ENCODE measurements around the gene FOXE1. TPM values are rescaled to one million over a fixed set of nuclear protein-coding genes. Genes with fewer than 3 reads are reported as not detected.

FOXE1 gene
- total RNA-seq, 1 donor from 2014 or later: 0.06 TPM

- DNase-seq (ENCODE audit: extremely low read depth, low read depth, low spot score): no peak
Measured at GRCh38 chr9:97861148-97861475, 8.1 kb downstream of the FOXE1 start.

GRCh38 chr9:97863314-97863713 lies 10.3 kb downstream of the FOXE1 start:
- DNase-seq (ENCODE audit: extremely low read depth, low read depth, low spot score): no peak

GRCh38 chr9:97864396-97864795 lies 11.4 kb downstream of the FOXE1 start:
- no peak for DNase-seq (ENCODE audit: extremely low read depth, low read depth, low spot score)

DNA sequence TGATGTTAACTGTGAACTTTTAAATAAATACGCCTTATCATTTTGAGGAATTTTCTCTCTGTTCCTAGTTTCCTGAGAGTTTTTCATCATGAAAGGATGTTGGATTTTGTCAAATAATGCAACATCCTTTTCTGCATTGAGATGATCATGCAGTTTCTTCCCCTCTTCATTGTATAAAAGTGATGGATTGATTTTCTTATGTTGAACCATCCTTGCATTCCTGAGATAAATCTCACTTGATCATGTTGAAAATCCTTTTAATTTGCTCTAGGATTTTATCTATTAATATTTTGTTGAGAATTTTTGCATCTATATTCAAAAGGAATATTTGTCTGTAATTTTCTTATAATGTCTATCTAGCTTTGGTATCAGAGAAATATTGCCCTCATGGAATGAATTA lies 13.3 kb downstream of the FOXE1 start:
- DNase-seq (ENCODE audit: extremely low read depth, low read depth, low spot score): no peak

DNA sequence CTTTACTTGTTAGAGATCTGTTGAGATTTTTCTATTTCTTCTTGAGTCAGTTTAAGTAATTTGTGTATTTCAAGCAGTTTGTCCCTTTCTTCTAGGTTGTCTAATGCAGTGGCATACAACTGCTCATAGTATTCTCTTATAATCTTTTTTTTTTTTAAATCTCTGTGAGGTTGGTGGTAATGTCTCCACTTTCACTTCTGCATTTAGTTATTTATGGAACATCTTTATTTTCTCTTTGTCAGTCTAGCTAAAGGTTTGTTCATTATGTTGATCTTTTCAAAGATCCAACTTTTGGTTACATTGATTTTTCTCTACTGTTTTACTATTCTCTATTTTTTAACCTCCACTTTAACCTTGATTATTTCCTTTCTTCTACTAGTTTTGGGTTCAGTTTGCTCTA lies 13.8 kb downstream of the FOXE1 start:
- DNase-seq (ENCODE audit: extremely low read depth, low read depth, low spot score): no peak

- no peak for DNase-seq (ENCODE audit: extremely low read depth, low read depth, low spot score)
Measured at GRCh38 chr9:97868859-97869258, 15.8 kb downstream of the FOXE1 start.

DNA sequence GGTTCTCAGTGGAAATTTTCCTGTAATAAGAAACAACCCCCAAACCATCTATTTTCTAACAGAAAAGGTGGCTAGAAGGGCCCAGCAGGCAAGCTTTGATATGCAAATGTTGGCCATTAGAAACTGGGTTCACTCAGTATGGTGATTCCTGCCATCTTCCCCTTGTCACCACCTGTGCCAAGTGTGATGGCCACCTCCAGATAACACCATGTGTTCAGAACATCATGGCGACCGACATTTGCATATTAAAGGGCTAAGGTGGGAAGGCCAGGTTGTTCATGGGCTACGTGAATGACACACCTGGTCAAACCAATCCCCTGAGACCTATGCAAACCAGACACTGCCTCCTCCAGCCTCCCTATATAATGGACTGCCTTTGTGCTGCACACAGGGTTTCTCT lies 20.4 kb downstream of the FOXE1 start:
- DNase-seq (ENCODE audit: extremely low read depth, low read depth, low spot score): no peak

DNA sequence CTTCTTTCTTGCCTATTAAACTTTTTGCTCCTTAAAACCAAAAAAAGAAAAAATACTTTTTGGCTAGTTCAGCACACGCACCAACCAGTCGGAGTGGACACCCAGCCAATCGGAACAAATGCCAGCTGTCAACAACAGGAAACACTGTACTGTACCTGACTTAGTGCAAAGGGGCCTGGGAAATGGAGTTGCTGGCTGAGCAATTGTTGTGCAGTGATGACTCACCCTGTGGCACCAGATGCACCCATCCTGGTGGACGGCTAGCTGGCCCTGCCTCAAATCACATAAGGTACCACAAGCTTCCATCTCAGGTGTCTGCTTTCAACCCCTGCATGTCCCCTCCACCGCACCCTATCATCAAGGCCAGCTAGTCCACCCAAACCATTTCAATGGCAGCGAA lies 20.9 kb downstream of the FOXE1 start:
- DNase-seq (ENCODE audit: extremely low read depth, low read depth, low spot score): no peak

- no peak for DNase-seq (ENCODE audit: extremely low read depth, low read depth, low spot score)
Measured at GRCh38 chr9:97874624-97875023, 21.6 kb downstream of the FOXE1 start.

GRCh38 chr9:97875111-97875510 lies 22.1 kb downstream of the FOXE1 start:
- no peak for DNase-seq (ENCODE audit: extremely low read depth, low read depth, low spot score)

- DNase-seq (ENCODE audit: extremely low read depth, low read depth, low spot score): no peak
Measured at GRCh38 chr9:97876061-97876460, 23.0 kb downstream of the FOXE1 start.

DNA sequence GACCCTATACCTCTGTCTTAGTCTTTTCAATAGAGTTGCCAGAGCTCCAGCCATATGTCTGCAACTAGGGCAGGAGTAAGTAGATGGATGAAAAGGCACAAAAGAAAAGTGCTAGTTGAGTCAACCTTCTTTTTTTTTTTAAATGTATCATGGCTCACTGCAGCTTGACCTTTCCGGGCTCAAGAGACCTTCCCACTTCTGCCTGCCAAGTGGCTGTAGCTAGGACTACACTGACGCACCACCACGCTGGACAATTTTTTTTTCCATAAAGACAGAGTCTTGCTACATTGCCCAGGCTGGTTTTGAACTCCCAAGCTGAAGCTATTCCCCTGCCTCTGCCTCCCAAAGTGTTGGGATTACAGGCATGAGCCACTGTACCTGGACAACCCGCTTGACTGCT lies 27.3 kb downstream of the FOXE1 start:
- no peak for DNase-seq (ENCODE audit: extremely low read depth, low read depth, low spot score)

DNA sequence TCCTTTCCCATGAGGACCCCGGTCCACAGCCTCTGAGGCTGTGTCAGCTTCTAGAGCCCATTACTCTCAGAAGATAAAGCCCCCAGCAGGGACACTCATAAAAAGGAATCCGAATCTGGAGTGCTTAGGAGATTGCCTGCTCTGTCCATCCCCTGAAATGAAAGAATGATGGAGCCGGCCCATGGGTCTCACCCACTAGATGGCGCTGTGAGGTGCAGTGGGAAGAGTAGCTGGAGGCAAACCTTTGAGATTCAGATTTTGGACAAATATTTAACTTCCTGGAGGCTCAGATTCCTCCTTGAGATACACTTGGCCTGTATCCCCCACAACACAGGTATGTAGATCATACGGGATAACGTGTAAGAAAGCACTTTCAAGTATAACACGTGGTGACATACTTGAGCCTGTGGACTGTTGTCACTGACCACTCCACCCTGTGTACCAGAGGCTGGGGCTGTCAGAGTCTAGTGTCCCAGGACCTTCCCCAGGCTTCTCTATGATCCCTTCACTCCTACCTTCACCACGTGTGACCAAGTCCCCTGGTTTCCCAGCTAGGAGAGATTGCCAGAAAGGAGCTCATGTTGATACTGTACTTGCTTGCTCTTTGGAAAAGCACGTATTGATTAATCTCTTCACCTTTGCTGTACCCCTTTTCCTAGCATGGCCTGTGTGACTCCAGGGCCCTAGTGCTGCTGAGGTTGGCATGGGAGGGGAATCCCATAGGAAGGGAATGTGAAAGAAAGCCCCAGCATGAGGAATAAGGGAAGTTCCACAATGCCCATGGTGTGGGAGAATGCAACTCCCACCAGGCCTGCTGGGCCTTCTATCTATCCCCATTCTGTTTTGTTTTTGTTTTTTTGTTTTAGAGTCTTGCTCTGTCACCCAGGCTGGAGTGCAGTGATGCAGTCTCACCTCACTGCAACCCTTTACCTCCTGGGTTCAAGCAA lies 37.2 kb downstream of the FOXE1 start:
- DNase-seq (ENCODE audit: extremely low read depth, low read depth, low spot score): no peak

DNA sequence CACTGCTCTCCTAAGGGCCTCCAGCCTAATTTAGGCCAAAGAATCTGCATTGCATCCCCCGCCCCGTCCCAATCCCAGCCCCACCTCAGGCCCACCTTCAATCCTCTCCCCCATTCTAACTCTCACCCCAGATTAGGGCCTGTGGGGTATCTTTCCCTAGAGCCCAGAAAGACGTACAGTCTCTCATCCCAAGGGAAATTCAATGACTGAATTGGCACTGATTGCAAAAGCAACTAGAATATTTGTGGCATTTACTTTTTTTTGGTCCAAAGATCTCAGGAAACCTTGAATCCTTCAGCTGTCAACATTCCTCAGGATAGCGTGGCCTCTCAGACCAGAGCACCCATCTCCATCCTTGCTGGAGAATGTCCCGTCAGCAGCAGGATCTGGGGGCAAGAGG lies 38.7 kb downstream of the FOXE1 start:
- no peak for DNase-seq (ENCODE audit: extremely low read depth, low read depth, low spot score)

DNA sequence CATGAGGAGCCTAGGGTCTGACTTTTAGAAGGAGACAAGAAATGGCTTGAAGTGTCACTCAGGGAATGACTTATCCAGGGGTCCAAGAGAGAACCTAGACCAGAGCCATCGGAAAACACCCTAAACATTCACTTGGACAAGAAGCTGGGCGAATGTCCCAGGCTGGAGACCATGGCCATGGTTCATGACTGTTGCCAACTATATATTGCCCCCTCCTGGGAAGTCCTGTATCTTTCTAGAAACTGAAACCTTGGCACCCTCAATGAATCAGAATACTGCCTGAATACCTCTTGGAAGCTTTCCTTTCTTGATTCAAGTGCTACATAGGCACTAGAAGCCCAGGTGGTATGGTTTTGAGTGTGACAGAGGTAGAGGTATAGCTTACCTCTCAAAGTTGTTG lies 39.4 kb downstream of the FOXE1 start:
- DNase-seq (ENCODE audit: extremely low read depth, low read depth, low spot score): no peak

DNA sequence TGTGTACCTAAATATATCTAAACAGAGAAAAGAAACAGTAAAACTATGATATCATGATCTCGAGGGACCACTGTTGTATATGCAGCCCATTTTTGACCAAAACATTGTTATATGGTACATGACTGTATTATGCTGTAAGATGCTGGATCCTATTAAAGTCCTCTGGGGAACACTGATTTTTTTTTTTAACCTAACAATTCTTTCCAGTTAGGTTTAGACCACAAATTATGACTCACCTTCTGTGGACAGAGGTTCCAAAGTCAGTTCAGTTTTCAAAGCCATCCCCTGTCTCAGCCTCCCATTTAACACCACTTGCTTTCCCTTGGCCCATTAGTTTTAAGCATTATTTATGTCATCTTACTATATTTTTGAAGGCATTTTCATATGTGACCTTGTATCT lies 42.2 kb downstream of the FOXE1 start:
- DNase-seq (ENCODE audit: extremely low read depth, low read depth, low spot score): no peak

- no peak for DNase-seq (ENCODE audit: extremely low read depth, low read depth, low spot score)
Measured at GRCh38 chr9:97895695-97896332, 42.8 kb downstream of the FOXE1 start.

DNA sequence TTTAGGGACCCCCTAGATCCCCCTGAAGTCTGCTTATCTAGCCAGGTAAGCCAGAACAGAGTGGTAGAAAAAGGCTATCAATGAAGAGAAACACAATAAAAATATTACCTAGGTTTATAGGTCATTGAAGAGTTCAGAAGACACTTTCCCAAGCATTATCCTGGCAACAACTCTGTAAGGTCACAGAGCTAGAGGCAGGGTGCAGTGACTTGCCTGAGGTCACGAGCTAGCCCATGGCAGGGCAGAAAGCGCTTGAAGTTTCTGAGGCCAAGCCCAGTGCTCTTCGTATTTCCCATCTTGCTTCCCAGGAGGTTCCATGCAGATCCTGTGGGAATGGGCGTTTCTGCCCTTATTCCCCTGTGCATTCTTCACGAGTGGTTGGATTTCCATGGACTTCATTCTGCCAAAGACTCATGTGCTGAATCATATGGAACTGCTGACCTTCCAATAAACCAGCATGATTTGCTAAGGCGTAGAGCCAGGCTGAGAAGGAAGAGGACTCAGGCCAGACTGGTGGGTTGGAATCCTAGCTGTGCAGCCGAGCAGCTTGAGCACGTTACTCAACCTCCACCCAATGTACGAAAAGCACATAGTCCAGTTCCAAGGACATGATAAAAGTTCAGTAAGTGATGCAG lies 47.2 kb downstream of the FOXE1 start:
- no peak for DNase-seq (ENCODE audit: extremely low read depth, low read depth, low spot score)

DNA sequence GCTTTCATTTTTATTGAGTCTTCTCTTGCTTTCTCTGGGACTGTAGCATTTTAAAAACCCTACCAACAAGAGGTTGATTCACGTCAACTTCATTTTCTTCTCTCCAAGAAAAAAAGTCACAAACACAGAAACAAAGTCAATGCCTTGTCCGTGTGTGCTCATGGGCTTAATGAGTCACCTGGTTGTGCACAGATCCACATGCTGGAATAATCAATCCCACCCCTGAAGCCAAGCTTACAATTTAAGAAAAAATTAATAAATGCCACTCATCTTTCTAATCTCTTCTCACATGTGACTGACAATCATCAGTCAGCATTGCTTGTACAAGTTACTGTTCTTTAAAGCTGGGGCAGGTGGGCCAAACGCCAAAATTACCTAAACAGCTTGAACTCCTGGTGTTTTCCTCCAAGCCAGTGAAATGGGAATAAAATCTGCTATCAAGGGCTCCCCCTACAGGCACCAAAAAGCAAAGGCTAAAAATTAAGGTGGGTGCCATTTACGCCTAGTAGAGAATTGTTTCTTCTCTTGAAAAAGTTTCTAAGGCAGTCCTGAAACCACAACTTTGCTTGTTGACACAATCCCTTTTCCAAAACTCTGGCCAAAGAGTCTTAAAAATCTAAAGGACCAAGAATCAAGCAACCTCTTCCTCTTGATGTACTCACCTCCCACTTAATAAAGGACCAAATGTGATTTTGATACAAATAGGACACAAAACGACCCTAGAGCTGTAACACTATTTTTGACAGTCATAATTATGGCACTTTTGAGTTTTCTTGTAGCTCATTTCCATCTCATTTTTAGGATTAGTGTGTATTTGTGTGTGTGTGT lies 47.9 kb downstream of the FOXE1 start:
- DNase-seq (ENCODE audit: extremely low read depth, low read depth, low spot score): no peak

- DNase-seq (ENCODE audit: extremely low read depth, low read depth, low spot score): no peak
Measured at GRCh38 chr9:97903177-97903576, 50.2 kb downstream of the FOXE1 start.

DNA sequence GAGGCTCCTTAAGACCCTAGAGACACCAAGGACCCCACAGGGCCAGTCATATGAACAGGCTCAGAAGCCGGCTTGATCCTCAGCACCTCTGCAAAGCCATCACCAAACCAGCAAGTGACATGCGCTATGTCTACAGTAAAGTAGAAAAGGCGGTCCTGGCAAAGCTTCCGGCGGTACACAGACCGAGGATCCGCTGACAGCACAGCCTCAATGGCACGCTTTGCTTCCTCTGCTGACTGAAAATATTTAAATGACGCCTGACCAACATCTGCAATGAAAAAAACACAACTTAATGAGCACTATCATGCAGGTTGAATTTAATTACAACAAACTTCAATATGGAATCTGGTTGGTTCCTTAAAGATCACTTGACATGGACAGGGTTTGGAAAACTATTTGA lies 51.7 kb downstream of the FOXE1 start:
- DNase-seq (ENCODE audit: extremely low read depth, low read depth, low spot score): no peak

Measured in glomerular endothelial cell (primary cell).